ENCODE data around the gene PLXDC2.

PLXDC2 gene

DNA sequence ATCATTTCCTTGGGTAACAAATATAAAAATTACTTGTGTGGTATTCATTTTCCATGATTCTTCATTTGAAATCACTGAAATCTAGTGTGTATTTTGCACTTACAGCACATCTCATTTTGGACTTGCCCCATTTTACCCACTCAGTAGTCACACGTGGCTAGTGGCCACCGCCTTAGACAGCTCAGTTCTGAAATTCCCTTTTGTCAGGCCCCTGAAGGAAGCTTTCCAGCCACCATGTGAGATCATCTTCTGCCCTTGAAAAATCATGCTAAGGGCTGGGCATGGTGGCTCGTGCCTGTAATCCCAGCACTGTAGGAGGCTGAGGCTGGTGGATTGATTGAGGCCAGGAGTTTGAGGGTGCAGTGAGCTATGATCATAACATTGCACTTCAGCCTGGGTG lies 79.3 kb downstream of the PLXDC2 start:
- Mint-ChIP-seq H3K36me3 (no peaks in the 10 kb centered on the region), H3K9me3 (peaks cover 2% of the 10 kb centered on the region), H3K4me3 (no peak overlapping the region), H3K27ac (no peak overlapping the region), H3K4me1 (no peaks in the 10 kb centered on the region), H3K27me3 (no peaks in the 10 kb centered on the region)
- DNase-seq = no peak
- CTCF ChIA-PET = no interaction called here

DNA sequence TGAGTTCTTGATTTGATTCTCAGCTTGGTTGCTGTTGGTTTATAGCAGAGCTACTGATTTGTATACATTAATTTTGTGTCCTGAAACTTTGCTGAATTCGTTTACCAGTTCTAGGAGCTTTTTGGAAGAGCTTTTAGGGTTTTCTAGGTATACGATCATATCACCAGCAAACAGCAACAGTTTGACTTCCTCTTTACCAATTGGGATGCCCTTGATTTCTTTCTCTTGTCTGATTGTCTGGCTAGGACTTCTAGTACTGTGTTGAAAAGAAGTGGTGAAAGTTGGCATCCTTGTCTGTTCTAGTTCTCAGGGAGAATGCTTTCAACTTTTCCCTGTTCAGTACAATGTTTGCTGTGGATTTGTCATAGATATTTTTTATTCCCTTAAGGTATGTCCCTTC lies 86.2 kb downstream of the PLXDC2 start:
- CTCF ChIA-PET = no interaction called here
- H3K27ac Mint-ChIP-seq = no peak overlapping the region
- H3K4me3 Mint-ChIP-seq = no peak overlapping the region
- peaks cover 11% of the 10 kb centered on the region for H3K9me3 Mint-ChIP-seq
- H3K36me3 Mint-ChIP-seq = no peaks in the 10 kb centered on the region
- no peak for DNase-seq
- no peaks in the 10 kb centered on the region for H3K27me3 Mint-ChIP-seq
- H3K4me1 Mint-ChIP-seq = no peaks in the 10 kb centered on the region

DNA sequence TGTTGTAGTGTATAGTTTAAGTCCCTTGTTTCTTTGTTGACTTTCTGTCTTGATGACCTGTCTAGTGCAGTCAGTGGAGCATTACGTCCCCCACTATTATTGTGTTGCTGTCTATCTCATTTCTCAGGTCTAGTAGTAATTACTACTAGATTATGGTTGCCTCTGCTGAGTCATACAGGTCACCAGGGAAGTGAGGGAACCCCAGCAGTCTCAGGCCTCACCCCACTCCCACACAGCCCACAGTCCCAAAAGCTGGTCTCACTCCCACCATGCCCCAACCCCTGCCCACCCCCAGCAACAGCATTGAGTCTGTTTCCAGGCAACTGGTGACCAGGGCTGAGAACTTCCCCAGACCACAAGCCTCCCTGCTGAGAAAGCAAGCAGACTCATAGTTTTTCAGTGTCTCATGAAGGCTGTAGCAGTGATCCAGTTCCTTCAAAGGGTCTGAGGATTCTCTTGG lies 88.0 kb downstream of the PLXDC2 start:
- no peak overlapping the region for H3K27ac Mint-ChIP-seq
- no peaks in the 10 kb centered on the region for H3K4me1 Mint-ChIP-seq
- no peaks in the 10 kb centered on the region for H3K27me3 Mint-ChIP-seq
- no peak for DNase-seq
- no peaks in the 10 kb centered on the region for H3K36me3 Mint-ChIP-seq
- CTCF ChIA-PET = no interaction called here
- peaks cover 11% of the 10 kb centered on the region for H3K9me3 Mint-ChIP-seq
- H3K4me3 Mint-ChIP-seq = no peak overlapping the region

DNA sequence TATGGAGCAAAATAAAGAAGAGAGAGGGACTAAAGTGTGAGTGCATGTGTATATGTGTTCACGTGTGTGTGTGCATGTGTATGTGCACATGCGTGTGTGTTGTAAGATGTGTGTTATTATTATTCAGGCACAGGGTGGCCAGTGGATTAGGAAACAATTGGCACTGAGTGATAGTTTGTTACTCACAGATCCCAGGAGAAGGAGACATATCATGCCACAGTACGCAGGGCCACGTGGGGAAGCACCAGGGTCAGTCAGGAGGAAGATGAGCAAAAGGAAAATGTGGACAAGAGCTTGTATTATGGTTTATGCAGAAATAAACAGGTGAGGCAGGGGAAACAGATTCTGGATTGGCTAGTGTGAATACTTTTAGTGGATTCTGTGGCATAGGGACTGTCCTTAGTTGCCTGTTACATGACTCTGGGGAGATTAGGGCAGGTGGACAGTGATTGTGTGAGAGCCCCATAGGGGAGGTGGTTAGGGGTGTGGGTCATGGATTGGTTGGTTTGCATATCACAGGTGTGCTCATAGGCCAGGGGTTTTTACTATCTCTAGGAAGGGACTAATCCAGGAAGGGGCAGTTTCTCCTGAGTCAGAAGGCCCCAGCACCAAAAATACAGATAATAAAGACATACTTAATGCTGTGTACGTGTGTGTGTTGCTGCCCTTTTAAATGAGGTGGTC lies 90.0 kb downstream of the PLXDC2 start:
- H3K27me3 Mint-ChIP-seq = no peaks in the 10 kb centered on the region
- no peak overlapping the region for H3K27ac Mint-ChIP-seq
- H3K36me3 Mint-ChIP-seq = no peaks in the 10 kb centered on the region
- H3K9me3 Mint-ChIP-seq = peaks cover 10% of the 10 kb centered on the region
- CTCF ChIA-PET = no interaction called here
- H3K4me3 Mint-ChIP-seq = no peak overlapping the region
- DNase-seq = no peak
- no peaks in the 10 kb centered on the region for H3K4me1 Mint-ChIP-seq

DNA sequence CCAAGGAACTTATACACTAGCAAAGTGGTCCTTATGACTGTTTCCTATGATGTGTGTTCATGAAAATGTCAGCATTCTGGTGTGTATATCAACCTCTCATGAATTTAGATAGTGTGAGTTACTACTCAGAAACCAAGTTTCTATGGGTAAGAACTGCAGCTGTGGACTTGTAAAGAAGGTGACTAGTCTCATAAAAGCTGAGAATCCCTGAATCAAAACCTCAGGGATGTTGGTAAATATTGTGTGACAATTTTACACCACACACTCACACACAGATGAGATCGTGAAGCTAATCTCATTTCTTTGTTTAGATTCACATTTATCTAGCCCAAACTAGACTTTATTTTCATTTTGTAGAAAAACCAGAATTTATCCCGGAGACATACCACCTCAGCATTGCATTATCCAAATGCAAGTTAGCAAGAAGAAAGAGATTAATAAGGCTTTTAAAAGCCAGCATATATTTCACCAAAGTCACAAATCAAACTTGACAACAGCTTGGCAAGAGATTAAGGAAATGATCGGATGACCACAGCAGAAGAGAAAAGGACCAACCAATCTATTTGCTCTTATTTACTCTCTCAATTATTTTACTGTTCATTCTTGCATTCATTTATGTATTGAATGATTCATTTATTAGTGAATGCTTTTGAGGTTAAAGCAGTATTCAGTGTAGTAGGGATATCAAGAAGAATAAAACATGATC lies 92.9 kb downstream of the PLXDC2 start:
- Mint-ChIP-seq H3K4me1 (no peaks in the 10 kb centered on the region), H3K27me3 (no peaks in the 10 kb centered on the region), H3K27ac (no peak overlapping the region), H3K36me3 (no peaks in the 10 kb centered on the region), H3K4me3 (no peak overlapping the region), H3K9me3 (peaks cover 6% of the 10 kb centered on the region)
- DNase-seq = no peak
- CTCF ChIA-PET = no interaction called here

DNA sequence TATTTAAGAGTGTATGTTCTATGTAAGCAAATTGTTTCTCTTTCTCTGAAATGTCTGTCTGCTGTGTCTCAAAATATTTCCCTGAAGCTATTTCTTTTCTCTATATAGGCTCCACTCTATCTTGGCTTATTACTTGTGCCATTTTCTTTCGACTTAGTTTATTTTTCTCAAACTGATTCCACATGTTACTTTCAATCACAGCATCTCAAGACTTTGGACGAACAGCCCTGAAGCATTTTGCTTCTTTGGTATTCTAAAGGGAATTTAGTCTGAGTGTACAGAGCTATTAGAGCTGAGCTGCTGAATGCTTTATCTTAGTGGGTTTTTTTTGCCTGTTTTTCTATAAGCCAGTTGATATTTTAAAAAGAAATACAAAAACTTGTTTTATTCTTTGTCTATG lies 95.7 kb downstream of the PLXDC2 start:
- Mint-ChIP-seq H3K27ac (no peak overlapping the region), H3K4me3 (no peak overlapping the region), H3K9me3 (peaks cover 1% of the 10 kb centered on the region), H3K4me1 (no peaks in the 10 kb centered on the region), H3K27me3 (no peaks in the 10 kb centered on the region), H3K36me3 (no peaks in the 10 kb centered on the region)
- DNase-seq = no peak
- CTCF ChIA-PET = no interaction called here

DNA sequence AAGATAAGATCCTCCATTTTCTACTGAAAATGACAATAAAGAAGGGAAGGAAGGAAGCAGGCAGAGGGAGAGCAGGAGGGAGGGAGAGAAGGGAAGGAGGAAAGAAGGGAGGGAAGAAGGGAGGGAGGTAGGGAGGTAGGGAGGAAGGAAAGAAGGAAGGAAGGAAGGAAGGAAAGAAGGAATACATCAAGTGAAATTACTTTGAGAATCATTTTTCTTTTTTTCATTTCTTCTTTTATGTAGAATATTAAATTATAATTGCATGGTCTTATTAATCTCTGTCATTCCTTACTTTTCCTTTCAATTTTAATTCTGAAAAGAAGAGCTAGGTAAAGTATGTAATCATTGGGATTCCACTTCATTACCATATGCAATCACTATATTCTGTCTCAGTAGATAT lies 97.8 kb downstream of the PLXDC2 start:
- no peak for DNase-seq
- no peaks in the 10 kb centered on the region for H3K27me3 Mint-ChIP-seq
- no peak overlapping the region for H3K27ac Mint-ChIP-seq
- H3K36me3 Mint-ChIP-seq = no peaks in the 10 kb centered on the region
- peaks cover 3% of the 10 kb centered on the region for H3K9me3 Mint-ChIP-seq
- H3K4me1 Mint-ChIP-seq = no peaks in the 10 kb centered on the region
- no peak overlapping the region for H3K4me3 Mint-ChIP-seq
- CTCF ChIA-PET = no interaction called here

DNA sequence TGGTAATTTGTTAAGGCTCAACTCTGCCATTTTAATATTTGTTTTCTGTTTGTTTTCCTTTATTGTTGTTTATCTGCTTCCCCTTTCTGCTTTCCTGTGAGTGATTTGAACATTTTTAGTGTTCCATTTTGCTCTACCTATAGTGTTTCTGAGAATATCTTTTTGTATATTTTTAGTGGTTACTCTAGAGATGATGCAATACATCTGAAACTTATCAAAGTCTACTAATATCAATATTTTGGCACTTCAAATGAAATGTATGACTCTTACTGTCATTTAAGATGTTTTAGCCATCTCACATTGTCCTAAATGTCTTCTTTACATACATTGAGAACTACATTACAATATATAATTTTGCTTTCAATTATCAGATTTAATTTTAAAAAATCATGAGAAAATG lies 98.9 kb downstream of the PLXDC2 start:
- Mint-ChIP-seq H3K4me3 (no peak overlapping the region), H3K27me3 (no peaks in the 10 kb centered on the region), H3K9me3 (peaks cover 3% of the 10 kb centered on the region), H3K36me3 (no peaks in the 10 kb centered on the region), H3K27ac (no peak overlapping the region), H3K4me1 (no peaks in the 10 kb centered on the region)
- no peak for DNase-seq
- CTCF ChIA-PET = no interaction called here

DNA sequence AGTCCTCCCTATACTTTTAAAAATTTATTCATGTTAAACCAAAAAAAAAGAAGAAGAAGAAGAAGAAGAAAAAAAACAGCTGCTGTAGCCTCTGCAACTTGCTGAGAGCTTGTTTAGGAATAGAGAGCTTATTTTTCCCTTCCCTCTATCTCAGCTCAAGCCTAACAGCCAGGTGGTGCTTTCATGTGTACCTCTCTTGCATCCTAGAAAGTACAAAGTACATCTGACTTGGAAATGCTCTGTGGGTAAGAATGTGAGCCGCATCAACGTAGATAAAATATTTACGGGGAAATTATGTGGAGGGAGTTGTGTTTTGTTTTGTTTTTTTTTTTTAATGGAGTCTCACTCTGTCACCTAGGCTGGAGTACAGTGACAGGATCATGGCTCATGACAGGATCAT lies 99.6 kb downstream of the PLXDC2 start:
- Mint-ChIP-seq H3K27me3 (no peaks in the 10 kb centered on the region), H3K9me3 (peaks cover 3% of the 10 kb centered on the region), H3K36me3 (no peaks in the 10 kb centered on the region), H3K27ac (no peak overlapping the region), H3K4me3 (no peak overlapping the region), H3K4me1 (no peaks in the 10 kb centered on the region)
- CTCF ChIA-PET = no interaction called here
- DNase-seq = no peak

DNA sequence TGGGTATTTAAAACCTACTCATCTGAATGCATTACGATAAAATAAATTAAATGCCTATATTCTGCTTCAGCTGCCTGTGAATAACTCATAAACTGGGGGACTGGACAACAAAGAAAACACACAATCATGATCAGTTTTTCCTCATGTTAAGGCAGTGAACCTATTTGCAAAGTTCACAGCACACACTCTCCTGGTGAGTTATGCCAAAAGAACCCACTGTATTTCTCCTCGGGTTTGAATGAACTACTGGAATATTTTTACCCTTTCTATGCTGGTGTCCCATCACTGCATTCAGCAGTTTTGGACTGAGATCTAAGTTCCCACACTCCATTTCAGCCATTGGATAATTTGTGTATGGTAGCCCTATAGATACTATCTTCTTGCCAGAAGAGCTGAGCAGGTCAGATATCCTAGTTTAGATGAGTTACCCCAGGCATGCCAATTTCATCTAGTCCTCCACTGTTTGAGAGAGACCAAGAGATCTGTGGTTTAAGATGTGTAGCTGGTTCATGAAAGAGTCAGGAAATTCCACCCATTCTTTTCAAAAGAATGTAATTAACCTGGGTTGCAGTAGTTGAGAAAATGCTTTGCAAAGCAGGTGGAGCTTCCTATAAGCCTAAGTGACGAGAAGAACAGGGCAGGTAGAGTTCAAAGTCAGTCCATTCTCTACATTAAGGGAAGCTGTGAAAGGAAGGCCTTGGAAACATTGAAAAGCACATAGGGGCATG lies 101.7 kb downstream of the PLXDC2 start:
- H3K4me1 Mint-ChIP-seq = no peaks in the 10 kb centered on the region
- H3K36me3 Mint-ChIP-seq = no peaks in the 10 kb centered on the region
- CTCF ChIA-PET = no interaction called here
- no peak for DNase-seq
- no peak overlapping the region for H3K4me3 Mint-ChIP-seq
- peaks cover 4% of the 10 kb centered on the region for H3K9me3 Mint-ChIP-seq
- no peaks in the 10 kb centered on the region for H3K27me3 Mint-ChIP-seq
- H3K27ac Mint-ChIP-seq = no peak overlapping the region

DNA sequence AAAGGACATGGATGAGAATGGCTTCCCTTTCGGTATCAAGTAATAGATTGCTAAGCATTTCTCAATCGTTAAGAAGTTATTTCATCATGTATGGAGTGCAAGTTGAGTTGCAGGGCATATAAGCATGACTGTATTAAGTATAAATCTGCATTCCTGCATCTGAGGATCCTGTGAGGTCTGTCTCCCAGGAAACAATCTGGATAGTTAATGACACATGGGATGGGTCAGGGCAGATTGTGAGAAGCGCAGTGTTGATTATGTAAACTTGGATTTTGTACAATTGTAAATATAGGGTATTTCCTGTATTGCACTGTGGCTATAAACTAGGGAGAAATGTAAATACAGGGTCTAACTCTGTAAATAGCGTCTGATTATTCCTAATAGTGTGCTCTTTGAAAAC lies 102.6 kb downstream of the PLXDC2 start:
- H3K27ac Mint-ChIP-seq = no peak overlapping the region
- no peaks in the 10 kb centered on the region for H3K36me3 Mint-ChIP-seq
- no peak overlapping the region for H3K4me3 Mint-ChIP-seq
- CTCF ChIA-PET = no interaction called here
- H3K4me1 Mint-ChIP-seq = no peaks in the 10 kb centered on the region
- H3K27me3 Mint-ChIP-seq = no peaks in the 10 kb centered on the region
- DNase-seq = no peak
- peaks cover 4% of the 10 kb centered on the region for H3K9me3 Mint-ChIP-seq

DNA sequence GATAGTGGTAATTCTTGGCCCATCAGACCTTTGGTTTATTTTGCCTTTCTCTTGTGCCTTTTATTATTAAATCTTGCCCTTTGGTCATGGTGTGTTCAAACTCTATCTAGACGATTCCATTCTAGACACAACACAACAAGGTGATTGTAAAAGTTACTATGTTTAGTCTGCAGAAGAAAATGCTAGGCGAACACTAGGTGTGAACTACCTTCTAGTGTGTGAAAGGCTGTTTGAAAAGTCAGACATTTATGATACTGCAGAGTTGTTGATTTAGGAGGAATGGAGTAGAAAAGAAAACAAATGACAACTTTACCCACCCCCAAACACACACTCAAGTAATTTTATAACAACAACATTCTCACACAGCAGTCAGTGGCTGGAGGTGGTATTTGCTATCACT lies 103.4 kb downstream of the PLXDC2 start:
- H3K4me3 Mint-ChIP-seq = no peak overlapping the region
- peaks cover 3% of the 10 kb centered on the region for H3K9me3 Mint-ChIP-seq
- no peak overlapping the region for H3K27ac Mint-ChIP-seq
- DNase-seq = no peak
- H3K4me1 Mint-ChIP-seq = no peaks in the 10 kb centered on the region
- CTCF ChIA-PET = no interaction called here
- H3K27me3 Mint-ChIP-seq = no peaks in the 10 kb centered on the region
- H3K36me3 Mint-ChIP-seq = no peaks in the 10 kb centered on the region

DNA sequence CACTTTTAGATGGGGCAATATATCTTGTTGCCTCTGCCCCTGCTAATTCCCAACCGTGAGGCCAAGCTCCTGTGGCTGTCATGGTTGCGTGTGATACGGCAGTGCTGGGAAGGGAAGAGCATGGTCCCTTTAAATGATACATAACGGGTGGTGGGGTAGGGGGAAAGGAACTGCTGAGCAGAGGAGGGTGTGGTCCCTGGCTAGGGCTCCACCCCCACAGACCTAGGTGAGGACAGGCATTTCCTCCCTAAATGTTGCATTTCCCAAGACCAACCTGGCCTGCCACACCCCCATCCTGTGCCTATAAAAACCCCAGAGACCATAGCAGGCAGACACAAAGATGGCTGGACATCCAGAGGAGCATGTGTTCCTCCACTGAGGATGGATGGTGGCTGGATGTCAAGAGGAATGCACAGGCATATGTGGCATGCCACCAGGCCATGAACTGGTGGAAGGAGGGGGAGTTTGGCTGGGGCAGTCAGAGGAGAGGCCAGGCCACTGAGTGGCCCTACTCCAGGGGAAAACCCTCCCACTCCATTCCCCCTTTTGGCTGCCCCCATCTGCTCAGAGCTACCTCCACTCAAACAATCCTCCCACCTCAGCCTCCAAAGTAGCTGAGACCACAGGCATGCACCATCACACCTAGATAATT lies 104.0 kb downstream of the PLXDC2 start:
- H3K9me3 Mint-ChIP-seq = peaks cover 3% of the 10 kb centered on the region
- H3K4me3 Mint-ChIP-seq = no peak overlapping the region
- CTCF ChIA-PET = no interaction called here
- H3K27ac Mint-ChIP-seq = no peak overlapping the region
- no peaks in the 10 kb centered on the region for H3K4me1 Mint-ChIP-seq
- DNase-seq = no peak
- no peaks in the 10 kb centered on the region for H3K36me3 Mint-ChIP-seq
- no peaks in the 10 kb centered on the region for H3K27me3 Mint-ChIP-seq

DNA sequence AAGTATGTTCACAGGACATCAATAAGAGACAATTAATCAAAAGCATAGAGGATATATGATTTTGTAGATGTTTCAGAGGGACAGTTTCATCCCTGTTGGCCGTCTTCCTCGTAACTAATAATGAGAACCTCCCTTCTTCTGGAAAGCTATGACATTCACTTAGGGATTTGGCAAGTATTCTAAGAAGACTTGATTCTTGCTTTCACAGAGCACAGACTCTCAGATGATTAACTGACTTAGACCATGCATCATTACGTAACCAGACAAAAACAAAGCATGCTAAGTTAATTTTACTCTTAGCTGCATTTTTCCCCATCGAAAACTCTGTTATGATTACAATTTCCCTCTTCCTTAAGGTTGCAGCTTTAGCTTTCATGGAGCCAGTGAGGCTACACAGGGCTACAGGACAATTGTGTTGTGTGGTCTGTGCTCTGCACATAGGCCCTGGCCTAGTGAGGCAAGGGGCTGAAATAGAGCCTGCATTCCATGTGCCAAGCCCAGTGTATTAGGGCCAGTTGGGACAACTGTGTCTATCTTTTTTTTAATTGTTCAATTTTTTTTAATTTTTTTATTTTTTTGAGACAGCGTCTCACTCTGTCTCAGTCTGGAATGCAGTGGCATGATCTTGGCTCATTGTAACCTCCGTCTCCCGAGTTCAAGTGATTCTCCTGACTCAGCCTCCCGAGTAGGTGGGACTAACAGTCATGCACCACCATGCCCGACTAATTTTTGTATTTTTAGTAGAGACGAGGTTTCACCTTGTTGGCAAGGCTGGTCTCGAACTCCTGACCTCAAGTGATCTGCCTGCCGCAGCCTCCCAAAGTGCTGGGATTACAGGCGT lies 105.3 kb downstream of the PLXDC2 start:
- Mint-ChIP-seq H3K4me3 (no peak overlapping the region), H3K36me3 (no peaks in the 10 kb centered on the region), H3K27me3 (no peaks in the 10 kb centered on the region), H3K4me1 (no peaks in the 10 kb centered on the region), H3K9me3 (peaks cover 3% of the 10 kb centered on the region), H3K27ac (no peak overlapping the region)
- DNase-seq = no peak
- CTCF ChIA-PET = no interaction called here

Data from activated naive CD4-positive, alpha-beta T cell treated with anti-CD3 and anti-CD28 coated beads, Interleukin-2, amount 10 ng/mL, durations not matched to agents 7 days and 5 days (primary cell).